Peyer's patch (tissue), 4 donors: ENCODE results near the gene TAF3.

Source experiments
- POLR2A ChIP-seq, 2 donors: fragments of 450-650 bp; IDR thresholded peaks; one replicate each; pipeline ENCODE4 v1.5.1; 2017; ENCODE audit warnings: antibody characterized with exemption in 2 of 2, mild to moderate bottlenecking in 2 of 2, moderate library complexity in 2 of 2
- TF ChIP-seq, protein P1 (sequence below), 6 experiments: fragments of 450-650 bp in 4 of 6; fragments of 200-600 bp in 2 of 6; sonication (generic) in 1 of 6; IDR thresholded peaks; one replicate each; pipeline ENCODE4 v1.5.1; 2017 to 2019; ENCODE audit warnings: antibody characterized with exemption in 6 of 6, mild to moderate bottlenecking in 3 of 6, moderate library complexity in 1 of 6

DNA sequence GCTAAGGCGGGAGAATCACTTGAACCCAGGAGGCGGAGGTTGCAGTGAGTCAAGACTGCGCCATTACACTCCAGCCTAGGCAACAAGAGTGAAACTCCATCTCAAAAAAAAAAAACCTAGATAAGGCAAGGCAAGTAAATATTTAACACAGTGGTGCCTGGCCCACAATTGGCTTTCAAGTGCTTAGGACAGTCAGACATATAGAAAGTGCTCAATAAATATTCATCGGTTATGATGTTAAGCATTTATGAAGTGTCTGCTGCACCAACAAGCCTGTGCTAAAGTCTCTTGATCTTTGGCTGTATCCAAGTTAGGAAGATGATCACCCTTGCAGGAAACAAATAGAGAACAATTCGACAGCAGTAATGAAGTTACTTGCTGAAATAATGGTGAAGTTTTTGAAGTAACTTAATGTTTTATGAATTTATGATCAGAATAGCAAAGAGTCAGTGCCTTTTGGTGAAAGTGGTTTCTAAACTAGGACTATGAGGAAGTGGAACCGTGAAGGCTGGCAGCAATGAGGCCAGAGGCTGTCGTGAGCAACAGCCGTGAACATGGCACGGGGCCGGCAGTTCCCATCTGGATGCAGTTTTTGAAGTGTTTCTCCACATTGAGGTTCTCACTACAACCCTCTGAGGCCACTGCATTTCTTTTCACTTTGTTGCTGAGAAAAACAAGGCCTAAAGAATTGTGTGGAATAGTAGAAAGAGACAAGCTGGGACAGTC is 188.1 kb downstream of the TAF3 start:
- TF ChIP-seq, protein P1, sequence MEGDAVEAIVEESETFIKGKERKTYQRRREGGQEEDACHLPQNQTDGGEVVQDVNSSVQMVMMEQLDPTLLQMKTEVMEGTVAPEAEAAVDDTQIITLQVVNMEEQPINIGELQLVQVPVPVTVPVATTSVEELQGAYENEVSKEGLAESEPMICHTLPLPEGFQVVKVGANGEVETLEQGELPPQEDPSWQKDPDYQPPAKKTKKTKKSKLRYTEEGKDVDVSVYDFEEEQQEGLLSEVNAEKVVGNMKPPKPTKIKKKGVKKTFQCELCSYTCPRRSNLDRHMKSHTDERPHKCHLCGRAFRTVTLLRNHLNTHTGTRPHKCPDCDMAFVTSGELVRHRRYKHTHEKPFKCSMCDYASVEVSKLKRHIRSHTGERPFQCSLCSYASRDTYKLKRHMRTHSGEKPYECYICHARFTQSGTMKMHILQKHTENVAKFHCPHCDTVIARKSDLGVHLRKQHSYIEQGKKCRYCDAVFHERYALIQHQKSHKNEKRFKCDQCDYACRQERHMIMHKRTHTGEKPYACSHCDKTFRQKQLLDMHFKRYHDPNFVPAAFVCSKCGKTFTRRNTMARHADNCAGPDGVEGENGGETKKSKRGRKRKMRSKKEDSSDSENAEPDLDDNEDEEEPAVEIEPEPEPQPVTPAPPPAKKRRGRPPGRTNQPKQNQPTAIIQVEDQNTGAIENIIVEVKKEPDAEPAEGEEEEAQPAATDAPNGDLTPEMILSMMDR (IDR thresholded peaks at IDR 0.05), result no peak
- no peak for TF ChIP-seq POLR2A (IDR thresholded peaks at IDR 0.05)
